ENCODE results near the gene PADI4. TPM values are rescaled to one million over a fixed set of nuclear protein-coding genes. Genes with fewer than 3 reads are reported as not detected.

PADI4 gene
- total RNA-seq, 2 donors from 2014 or later: not detected

DNA sequence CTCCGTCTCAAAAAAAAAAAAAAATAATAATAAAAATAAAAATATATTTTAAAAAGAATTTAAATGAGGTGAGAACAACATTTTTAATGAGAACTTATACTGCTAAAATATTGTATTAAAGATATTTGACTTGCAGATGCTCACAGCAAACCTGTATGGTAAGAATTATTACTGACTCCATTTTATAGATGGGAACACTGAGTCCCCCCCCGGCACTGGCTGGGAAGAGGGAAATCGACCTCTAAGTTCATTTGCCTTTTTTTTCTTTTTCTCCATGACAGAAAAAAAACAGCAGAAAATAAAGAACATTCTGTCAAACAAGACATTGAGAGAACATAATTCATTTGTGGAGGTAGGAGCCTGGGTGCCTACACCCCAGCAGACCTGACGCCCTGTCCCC, 50.6 kb downstream of the PADI4 start:
- Histone ChIP-seq H3K27ac (no peak overlapping the region), H3K27me3 (replicated peaks; ENCODE audit: insufficient read depth) (no peaks in the 10 kb centered on the region), H3K4me1 (replicated peaks) (no peaks in the 10 kb centered on the region), H3K36me3 (no peaks in the 10 kb centered on the region), H3K9me3 (no peaks in the 10 kb centered on the region), H3K4me3 (no peak overlapping the region)
- intact Hi-C loops (cut with DNase I): no loop called here
- WGBS: 62% methylated on average over 4 of the region's 4 CpGs
- DNase-seq (ENCODE audit: low spot score): no peak
- TF ChIP-seq, protein P1, sequence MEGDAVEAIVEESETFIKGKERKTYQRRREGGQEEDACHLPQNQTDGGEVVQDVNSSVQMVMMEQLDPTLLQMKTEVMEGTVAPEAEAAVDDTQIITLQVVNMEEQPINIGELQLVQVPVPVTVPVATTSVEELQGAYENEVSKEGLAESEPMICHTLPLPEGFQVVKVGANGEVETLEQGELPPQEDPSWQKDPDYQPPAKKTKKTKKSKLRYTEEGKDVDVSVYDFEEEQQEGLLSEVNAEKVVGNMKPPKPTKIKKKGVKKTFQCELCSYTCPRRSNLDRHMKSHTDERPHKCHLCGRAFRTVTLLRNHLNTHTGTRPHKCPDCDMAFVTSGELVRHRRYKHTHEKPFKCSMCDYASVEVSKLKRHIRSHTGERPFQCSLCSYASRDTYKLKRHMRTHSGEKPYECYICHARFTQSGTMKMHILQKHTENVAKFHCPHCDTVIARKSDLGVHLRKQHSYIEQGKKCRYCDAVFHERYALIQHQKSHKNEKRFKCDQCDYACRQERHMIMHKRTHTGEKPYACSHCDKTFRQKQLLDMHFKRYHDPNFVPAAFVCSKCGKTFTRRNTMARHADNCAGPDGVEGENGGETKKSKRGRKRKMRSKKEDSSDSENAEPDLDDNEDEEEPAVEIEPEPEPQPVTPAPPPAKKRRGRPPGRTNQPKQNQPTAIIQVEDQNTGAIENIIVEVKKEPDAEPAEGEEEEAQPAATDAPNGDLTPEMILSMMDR (IDR thresholded peaks at IDR 0.05): no peak
- TF ChIP-seq POLR2AphosphoS5 (IDR thresholded peaks at IDR 0.05): no peak
- no peak for TF ChIP-seq POLR2A (IDR thresholded peaks at IDR 0.05)

DNA sequence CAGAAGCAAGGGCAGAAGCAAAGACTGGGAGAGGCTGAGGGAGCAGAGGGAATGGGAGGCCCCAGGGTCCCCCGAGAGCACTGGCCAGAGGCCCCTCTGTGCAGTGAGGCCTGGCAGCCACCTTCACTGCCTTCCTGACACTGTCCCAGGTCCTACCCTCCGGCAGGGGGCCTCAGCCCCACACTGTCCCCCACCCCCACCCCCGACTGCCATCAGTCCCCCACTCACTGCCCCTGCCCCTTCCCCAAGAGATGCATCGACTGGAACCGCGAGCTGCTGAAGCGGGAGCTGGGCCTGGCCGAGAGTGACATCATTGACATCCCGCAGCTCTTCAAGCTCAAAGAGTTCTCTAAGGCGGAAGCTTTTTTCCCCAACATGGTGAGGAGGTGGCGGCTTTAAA, 51.0 kb downstream of the PADI4 start:
- Histone ChIP-seq H3K27ac (no peak overlapping the region), H3K4me1 (replicated peaks) (no peaks in the 10 kb centered on the region), H3K9me3 (no peaks in the 10 kb centered on the region), H3K27me3 (replicated peaks; ENCODE audit: insufficient read depth) (no peaks in the 10 kb centered on the region), H3K36me3 (no peaks in the 10 kb centered on the region), H3K4me3 (no peak overlapping the region)
- TF ChIP-seq POLR2AphosphoS5 (IDR thresholded peaks at IDR 0.05) (no peak), POLR2A (IDR thresholded peaks at IDR 0.05) (no peak)
- TF ChIP-seq, protein P1 (IDR thresholded peaks at IDR 0.05): no peak
- 57% methylated on average over 9 of the region's 11 CpGs for WGBS
- DNase-seq (ENCODE audit: low spot score): no peak
- intact Hi-C loops (cut with DNase I): no loop called here

DNA sequence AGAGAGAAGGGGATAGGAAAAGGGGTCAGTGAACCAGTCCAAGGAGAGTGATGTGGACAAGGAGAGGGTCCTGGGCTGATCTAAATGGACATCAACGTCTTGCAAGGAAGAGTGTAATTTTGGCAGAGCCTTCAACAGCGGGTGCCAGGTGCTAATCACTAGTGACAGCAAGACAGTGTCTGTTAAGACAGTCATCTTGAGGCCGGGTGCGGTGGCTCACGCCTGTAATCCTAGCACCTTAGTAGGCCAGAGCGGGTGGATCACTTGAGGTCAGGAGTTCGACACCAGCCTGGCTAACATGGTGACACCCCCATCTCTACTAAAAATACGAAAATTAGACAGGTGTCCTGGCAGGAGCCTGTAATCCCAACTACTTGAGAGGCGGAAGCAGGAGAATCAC, 51.8 kb downstream of the PADI4 start:
- intact Hi-C loops (cut with DNase I): no loop called here
- Histone ChIP-seq H3K36me3 (no peaks in the 10 kb centered on the region), H3K27me3 (replicated peaks; ENCODE audit: insufficient read depth) (no peaks in the 10 kb centered on the region), H3K4me1 (replicated peaks) (no peaks in the 10 kb centered on the region), H3K9me3 (no peaks in the 10 kb centered on the region), H3K4me3 (no peak overlapping the region), H3K27ac (no peak overlapping the region)
- WGBS: 80% methylated on average over 9 of the region's 9 CpGs
- TF ChIP-seq, protein P1 (IDR thresholded peaks at IDR 0.05): no peak
- TF ChIP-seq POLR2A (IDR thresholded peaks at IDR 0.05): no peak
- no peak for TF ChIP-seq POLR2AphosphoS5 (IDR thresholded peaks at IDR 0.05)
- DNase-seq (ENCODE audit: low spot score): no peak

DNA sequence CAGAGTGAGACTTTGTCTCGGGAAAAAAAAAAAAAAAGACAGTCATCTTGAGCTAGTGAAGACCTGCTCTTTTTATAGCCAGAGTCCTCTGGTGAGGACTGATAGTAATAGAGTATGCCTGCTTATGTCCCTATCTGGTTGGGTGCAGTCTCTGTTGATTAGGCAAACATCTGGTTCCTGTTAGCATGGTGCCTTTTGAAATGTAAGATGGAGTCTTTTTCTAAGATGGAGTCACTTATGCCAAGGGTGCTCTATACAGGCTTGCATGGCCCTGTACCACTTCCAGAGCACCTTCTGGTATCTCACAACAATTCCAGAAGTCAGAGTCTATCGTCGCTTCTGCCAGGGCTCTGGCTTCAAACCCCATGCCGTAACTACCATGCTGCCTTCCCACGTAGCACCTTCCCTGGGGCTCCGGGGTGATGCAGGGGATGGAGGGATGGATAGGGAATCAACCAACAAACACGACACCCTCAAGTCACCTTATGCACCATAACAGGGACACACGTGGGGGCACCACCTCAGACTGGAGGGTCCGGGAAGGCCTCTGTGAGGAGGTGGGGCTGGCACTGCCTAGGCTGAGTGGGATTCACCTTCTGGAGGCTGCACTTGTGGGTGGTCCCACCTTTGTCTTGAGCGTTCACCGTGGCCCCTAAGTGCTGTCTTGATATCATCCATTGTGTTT, 52.4 kb downstream of the PADI4 start:
- no peak overlapping the region for H3K4me3 ChIP-seq
- WGBS: 78% methylated on average over 11 of the region's 11 CpGs
- H3K9me3 ChIP-seq: no peaks in the 10 kb centered on the region
- H3K27me3 ChIP-seq (replicated peaks; ENCODE audit: insufficient read depth): no peaks in the 10 kb centered on the region
- H3K27ac ChIP-seq: no peak overlapping the region
- no peaks in the 10 kb centered on the region for H3K4me1 ChIP-seq (replicated peaks)
- TF ChIP-seq POLR2AphosphoS5 (IDR thresholded peaks at IDR 0.05): no peak
- TF ChIP-seq POLR2A (IDR thresholded peaks at IDR 0.05): no peak
- TF ChIP-seq, protein P1 (IDR thresholded peaks at IDR 0.05): no peak
- no peaks in the 10 kb centered on the region for H3K36me3 ChIP-seq
- DNase-seq (ENCODE audit: low spot score): no peak
- intact Hi-C loops (cut with DNase I): no loop called here

DNA sequence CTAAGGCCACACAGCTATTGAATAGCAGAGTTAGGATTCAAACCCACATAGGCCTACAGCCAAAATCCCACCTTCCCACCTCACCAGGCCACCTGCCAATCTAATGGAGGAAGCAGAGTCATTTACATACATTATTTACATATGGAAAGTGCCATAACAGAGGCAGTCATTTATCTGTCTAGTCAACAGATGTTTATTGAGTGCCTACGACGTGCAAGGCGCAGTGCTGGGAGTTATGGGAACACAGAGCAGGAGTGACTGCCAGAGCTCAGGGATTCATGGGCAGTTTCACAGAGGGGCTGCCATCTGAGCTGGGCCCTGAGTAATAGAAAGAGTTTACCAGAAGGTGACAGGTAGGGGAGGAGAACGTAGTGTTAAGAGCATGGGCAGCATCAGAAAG, 53.7 kb downstream of the PADI4 start:
- intact Hi-C loops (cut with DNase I): no loop called here
- TF ChIP-seq POLR2A (IDR thresholded peaks at IDR 0.05): no peak
- TF ChIP-seq, protein P1 (IDR thresholded peaks at IDR 0.05): no peak
- no peak for TF ChIP-seq POLR2AphosphoS5 (IDR thresholded peaks at IDR 0.05)
- 89% methylated on average over 4 of the region's 4 CpGs for WGBS
- Histone ChIP-seq H3K4me3 (no peak overlapping the region), H3K27ac (no peak overlapping the region), H3K9me3 (no peaks in the 10 kb centered on the region), H3K36me3 (no peaks in the 10 kb centered on the region), H3K27me3 (replicated peaks; ENCODE audit: insufficient read depth) (no peaks in the 10 kb centered on the region), H3K4me1 (replicated peaks) (no peaks in the 10 kb centered on the region)
- no peak for DNase-seq (ENCODE audit: low spot score)

All from prostate gland (tissue), 2 donors.